ENCODE measurements around the gene MCRIP2.

GRCh38 chr16:641326-642188, at the start of gene MCRIP2:
- peak; percentile 79 for TF ChIP-seq YY1 (IDR thresholded peaks at IDR 0.05; ENCODE audit: low read depth)
- TF ChIP-seq, protein P1, sequence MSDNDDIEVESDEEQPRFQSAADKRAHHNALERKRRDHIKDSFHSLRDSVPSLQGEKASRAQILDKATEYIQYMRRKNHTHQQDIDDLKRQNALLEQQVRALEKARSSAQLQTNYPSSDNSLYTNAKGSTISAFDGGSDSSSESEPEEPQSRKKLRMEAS (IDR thresholded peaks at IDR 0.05) = peak; percentile 79
- TF ChIP-seq, protein P2, sequence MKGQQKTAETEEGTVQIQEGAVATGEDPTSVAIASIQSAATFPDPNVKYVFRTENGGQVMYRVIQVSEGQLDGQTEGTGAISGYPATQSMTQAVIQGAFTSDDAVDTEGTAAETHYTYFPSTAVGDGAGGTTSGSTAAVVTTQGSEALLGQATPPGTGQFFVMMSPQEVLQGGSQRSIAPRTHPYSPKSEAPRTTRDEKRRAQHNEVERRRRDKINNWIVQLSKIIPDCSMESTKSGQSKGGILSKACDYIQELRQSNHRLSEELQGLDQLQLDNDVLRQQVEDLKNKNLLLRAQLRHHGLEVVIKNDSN (IDR thresholded peaks at IDR 0.05) = no peak
- TF ChIP-seq EP300 (IDR thresholded peaks at IDR 0.05; ENCODE audit: borderline replicate concordance) = no peak
- no peak for TF ChIP-seq CEBPB (IDR thresholded peaks at IDR 0.05)

Data from Ishikawa (cell line).